ENCODE data around the gene CELF3.
A peak's percentile ranks its signal among the peaks of the same experiment; 100 is the strongest.
"Not testable (repeated sequence)": the region's sequence is repeated elsewhere in the genome, so short reads cannot be mapped to it uniquely, and the experiment has no call there.

Gene CELF3

DNA sequence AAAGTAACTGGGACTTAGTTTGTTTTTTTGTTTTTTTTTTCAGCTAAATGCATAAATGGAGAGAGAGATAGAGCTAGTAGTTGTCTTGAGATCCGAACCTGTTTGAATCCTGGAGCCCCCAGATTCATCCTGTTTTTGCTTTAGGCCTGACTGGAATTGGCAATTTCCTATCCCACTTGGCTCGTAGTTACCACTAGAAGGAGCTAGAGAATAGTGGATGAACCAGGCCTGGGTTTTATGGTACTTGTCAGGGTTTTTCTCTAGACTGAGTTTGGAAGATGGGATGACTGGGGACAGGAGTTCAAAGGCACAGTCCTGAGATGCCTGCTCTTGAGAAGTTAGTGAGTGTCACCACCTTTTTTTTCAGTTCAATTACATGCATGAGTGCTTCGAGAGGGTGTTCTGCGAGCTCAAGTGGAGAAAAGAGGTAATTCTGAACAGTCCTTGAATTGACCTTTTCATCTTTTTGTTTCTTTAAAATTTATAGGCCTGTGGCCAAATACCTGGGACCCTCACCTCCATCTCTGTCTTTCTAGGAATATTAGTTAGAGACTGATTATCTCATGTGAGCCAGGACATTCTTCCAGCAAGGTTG, 23.4 kb downstream of the CELF3 start:
- no peak for DNase-seq

DNA sequence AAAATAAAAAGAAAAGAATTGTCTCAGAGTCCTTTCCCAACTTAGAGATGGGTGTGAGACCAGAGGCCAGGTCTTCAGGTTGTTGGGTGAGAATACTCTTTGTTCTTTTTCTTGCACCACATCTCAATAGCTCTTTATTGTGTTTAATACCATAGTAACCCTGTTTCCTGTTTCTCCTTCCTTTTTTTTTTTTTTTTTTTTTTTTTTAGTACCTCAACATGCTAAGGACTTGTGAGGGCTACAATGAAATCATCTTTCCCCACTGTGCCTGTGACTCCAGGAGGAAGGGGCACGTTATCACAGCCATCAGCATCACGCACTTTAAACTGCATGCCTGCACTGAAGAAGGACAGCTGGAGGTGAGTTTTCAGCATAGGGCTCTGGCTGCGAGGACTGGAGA, 24.4 kb downstream of the CELF3 start:
- DNase-seq = peak in 1 of 2 donors; percentile 34

DNA sequence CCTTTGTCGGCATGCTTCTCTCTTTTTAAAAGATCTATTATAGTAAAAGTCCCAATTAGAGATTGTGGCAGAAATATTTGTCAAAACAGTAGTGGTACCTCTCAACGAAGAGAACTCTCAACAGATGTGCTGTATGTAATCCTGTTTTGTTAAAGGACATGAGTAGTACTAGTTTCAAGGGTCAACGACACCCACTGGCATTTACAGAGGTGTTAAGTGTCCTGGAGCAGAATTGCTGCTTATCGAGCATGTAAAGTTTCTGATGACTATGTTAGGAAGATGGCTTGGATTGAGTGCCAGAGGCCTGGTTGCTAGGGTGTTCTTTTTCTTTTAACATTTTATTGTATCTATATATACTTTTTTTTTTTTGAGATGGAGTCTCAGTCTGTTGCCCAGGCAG, 27.1 kb downstream of the CELF3 start:
- no peak for DNase-seq

DNA sequence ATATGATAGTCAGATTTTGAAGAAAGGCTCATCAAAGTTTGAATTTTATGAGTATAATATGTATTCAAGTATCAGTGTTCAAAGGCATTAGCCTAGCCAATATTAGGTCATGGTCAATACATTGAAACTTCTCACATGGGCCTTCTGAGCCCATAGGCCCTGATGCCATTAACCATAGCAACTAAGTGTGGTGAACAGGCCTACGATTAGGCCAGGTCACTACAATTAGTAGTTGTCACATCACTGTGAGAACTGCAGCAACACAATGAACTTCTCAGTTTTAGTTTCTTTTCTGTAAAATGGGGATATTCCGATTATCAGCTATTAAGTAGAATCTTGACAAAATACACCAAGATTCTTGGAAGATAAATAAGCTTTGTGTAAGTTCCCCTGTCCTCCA, 30.0 kb downstream of the CELF3 start:
- no peak for DNase-seq

DNA sequence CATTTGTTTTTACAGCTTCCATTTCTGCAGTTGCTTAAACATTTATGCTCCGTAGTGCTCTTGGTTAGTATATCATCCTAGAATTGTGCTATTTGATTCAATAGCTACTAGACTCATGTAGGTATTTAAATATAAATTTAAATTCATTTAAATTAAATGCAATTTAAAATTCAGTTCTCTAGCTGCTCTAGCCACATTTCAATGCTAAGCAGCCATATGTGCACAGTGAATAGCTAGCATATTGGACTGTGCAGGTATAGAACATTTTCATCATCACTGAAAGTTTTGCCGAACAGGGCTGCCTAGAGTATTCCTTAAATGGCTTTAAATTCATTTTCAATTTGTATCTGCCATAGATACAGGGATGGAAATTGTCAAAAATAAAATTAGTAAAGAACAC, 32.5 kb downstream of the CELF3 start:
- DNase-seq = no peak

DNA sequence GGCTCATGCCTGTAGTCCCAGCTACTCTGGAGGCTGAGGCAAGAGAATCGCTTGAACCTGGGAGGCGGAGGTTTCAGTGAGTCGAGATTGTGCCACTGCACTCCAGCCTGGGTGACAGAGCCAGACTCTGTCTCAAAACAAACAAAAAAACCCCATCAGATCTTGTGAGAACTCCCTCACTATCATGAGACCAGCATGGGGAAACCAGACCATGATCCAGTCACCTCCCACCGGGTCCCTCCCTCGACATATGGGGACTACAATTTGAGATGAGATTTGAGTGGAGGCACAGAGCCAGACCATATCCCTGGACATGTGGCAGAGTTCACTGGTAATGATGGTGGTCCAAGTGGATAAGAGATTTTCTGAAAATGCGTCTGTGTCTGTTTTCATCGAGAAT, 33.7 kb downstream of the CELF3 start:
- peak in 1 of 2 donors; percentile 68 for DNase-seq

DNA sequence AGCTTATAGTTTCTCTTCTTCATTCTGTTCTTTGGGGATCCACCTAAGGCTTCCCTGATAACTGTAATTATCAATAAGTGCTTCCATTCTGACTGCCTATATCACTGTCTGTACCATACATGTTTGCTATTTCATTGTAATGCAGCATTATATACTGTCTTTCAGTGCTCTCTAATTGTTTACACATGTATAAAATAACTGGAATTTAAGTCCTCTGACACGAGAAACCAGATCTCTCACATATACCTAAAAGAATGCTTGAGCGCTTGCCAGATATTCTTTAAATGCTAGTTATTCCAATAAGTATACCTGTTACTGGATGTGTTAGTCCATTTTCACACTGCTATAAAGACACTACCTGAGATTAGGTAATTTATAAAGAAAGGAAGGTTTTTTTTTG, 34.7 kb downstream of the CELF3 start:
- DNase-seq = no peak

DNA sequence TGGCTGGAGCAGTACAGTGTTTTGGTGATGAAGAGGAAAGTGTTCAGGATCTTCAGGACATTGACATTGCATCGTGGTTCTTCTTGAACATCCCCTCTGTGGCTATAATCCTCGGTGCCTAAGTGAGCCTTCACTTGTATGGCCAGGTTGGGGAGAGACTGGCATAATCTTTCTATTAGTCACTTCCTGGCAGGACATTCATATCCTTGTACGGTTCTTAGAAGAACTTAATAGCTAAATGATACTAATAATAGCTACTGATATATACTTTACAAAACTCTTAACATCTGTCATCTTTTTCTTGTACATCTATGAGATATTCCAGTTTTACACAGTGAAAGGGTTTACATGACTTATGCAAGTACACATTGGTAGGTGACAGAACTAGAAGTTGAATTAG, 35.8 kb downstream of the CELF3 start:
- no peak for DNase-seq

DNA sequence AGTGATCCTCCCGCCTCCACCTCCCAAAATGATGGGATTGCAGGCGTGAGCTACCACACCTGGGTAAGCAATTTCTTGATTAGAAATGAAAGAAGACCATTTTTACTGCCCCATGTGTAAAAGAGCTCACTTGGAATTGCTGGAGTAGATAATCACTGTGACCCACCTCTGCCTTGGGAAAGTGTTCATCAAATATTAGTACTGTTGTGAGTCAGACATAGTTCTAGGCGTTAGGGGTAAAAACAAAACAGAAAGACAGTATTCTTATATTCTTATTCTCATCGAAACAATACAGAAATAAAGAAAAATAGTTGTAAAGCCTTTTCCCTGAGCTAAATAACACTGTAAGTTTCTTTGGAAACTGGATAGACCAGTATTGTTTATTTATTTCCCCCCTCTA, 36.2 kb downstream of the CELF3 start:
- DNase-seq = no peak

DNA sequence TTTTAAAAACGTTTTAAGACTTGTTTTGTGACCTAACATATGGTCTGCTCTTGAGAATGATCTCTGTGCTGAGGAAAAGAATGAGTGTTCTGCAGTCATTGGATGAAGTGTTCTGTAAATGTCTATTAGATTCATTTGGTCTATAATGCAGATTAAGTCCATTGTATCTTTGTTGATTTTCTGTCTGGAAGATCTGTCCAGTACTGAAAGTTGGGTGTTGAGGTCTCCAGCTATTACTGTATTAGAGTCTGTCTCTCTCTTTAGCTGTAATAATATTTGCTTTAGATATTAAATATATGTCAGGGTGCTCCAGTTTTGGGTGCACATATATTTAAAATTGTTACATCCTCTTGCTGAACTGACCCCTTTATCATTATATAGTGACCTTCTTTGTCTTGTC, 43.2 kb downstream of the CELF3 start:
- no peak for DNase-seq

DNA sequence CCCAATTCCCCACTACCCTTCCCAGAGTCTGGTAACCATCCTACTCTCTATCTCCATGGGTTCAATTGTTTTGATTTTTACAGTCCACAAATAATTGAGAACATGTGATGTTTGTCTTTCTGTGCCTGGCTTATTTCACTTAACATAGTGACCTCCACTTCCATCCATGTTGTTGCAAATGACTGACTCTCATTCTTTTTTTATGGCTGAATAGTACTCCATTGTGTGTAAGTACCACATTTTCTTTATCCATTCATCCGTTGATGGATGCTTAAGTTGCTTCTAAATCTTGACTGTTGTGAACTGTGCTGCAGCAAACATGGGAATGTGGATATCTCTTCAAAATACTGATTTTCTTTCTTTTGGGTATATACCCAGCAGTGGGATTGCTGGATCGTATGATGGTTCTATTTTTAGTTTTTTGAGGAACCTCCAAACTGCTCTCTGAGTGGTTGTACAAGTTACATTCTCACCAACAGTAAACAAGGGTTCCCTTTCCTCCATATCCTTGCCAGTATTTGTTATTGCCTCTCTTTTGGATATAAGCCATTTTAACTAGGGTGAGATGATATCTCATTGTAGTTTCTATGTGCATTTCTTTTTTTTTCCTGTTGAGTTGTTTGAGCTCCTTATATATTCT, 46.4 kb downstream of the CELF3 start:
- DNase-seq = not testable (repeated sequence)

DNA sequence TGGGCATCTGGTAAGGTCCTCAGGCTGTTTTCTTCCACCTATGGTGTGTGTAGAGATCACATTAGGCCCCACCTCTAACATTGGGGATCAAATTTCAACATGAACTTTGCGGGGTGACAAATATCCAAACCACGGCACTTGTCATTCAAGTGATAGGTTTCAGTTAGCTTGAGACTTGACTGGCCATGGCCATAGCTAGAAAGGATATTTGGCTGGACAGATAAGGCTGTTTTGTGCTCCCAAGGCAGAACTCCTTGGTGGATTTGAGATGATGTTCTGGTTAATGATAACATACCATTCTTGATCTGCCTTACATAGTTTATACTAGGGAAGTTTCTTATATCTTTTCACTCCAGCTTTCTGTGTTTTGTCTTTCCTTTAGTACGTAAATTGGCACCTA, 48.5 kb downstream of the CELF3 start:
- no peak for DNase-seq

DNA sequence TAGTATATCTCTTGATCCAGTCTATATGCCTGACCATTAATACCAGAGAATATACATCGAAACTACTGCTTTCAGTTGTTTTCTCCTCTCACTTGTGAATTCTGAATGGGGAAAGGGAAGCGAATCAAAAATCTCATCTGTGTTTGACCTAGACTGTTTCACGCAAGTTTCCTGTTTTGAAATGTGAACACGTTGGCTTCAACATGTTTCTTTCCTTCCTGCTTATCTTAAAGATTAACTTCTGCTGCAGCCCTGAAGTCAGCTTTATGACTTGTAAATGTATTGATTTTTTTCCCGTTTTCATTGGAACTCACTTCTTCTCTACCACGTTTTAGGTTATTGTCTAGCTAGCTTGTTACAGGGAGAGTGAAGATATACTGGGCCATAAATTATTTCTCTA, 54.9 kb downstream of the CELF3 start:
- DNase-seq = peak; percentile 43 to 49

DNA sequence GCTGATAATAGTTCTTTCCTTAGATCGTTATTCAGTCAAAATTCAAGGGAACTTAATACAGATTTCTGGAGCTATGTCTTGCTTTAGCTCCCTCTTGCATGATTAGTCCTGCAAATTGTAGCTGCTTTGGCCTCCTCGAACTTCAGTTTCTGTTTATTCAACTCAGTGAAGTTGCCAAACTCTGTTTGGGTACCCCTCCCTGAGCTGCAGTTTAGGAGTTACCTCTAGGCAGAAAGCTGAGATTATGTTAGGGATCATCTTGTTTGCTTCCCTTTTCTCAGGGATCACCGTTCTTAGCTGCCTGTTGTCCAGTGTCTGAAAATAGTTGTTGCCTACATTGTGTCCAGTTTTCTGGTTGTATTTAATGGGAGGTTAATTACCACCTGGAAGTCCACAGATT, 61.2 kb downstream of the CELF3 start:
- peak; percentile 13 to 22 for DNase-seq

DNA sequence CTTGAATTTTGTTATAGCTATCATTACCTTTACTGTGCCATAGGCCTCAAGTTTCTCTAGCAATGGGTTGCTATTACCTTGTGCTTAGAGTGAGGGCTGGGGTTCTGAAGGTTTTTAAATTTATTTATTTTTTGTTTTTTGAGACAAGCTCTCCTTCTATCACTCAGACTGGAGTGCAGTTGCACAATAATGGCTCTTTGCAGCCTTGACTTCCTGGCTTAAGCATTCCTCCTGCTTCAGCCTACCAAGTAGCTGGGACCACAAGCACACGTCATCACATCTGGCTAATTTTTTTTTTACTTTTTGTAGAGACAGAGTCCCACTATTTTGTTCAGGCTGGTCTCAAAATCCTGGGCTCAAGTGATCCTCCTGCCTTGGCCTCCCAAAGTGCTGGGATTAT, 63.2 kb downstream of the CELF3 start:
- DNase-seq = peak; percentile 23 to 31

Data from inflammatory macrophage treated with lipopolysaccharide for 1 hour (primary cell).